ENCODE results near the gene CDH26.
A peak's percentile ranks its signal among the peaks of the same experiment; 100 is the strongest.

Gene CDH26

GRCh38 chr20:60049601-60050000 is 91.4 kb downstream of the CDH26 start:
- DNase-seq = no peak

DNA sequence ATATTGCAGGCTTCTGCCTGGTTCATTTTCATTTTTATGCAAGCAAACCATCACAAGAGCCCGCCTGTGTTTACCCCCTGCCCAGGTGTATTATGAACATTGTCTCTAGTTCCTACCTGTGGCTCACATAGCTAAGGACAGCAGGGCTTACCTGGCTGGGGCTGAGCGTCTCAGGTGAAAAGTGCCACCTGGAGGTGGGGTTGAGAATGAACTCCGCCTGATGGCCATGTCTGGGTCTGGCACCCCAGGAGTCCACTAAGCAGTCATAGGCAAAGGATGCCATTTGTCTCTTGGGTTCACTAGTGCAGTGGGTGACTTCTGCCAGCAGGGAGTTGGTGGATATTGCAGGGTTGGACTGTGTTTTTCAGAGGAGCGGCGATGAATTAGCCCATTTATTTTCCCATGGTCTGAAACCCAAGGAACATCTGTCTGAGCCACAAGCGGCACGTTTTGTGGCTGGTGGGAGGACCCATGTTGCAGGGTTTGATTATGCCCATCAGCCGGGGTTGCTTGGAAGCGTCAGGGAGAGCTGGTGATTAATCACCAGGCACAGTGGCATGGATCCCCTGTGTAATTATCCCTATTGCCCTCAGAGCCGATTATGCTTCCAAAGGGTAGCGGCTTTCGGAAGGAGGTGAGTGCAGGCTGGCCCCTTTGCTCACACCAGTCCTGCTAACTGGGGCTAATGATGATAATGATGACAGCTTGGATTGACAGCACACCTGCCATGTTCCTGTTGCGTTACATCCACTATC is 92.1 kb downstream of the CDH26 start:
- DNase-seq = no peak

DNA sequence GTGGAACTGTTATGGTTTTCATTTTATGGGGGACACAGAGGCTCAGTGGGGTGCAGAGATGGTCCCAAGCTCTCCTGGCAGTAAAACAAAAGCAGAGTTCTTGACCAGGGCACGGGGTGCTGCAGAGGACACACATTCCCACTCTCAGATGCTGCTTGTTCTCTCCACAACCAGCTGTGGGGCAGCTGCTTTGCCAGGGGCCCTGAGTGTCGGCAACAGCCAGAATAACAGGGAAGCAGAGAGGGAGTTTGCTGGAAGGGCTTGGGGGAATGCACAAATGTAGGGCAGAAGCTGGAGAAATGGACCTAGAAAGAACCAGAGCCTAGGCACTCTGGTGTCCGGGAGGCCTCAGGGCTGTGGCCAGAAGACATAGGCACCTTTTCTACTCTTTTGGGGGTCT is 93.7 kb downstream of the CDH26 start:
- no peak for DNase-seq

GRCh38 chr20:60052322-60052721 is 94.1 kb downstream of the CDH26 start:
- peak; percentile 47 for DNase-seq

DNA sequence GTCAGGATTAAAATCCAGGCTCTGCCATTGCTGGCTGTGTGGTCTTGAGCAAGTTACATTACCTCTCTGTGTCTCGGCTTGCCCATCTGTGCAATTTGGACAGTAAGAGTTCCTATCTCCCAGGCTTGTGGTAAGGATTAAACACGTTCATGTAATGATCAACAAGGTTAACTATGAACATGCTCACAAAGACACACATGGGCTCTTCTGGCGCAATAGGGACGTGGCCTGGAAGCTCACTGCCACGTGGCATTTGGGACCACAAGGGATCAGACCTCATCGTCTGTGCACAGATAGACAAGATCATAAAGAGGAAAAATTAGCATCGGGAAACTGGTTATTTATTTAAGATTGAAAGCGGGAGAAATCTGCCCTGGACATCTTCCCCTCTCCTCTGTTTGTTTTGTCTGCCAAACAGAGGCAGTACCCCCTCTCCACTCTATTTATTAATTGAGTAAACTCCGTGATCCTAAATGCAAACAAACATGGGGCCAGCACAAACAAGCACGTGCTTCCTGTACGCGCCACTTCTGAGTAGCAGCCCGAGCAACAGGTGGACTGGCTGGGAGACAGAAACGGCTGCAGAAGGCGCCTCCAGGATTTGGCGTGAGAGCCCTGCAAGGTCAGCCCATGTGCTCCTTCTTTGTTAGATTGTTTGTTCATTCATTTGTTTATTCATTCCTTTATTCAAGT is 95.0 kb downstream of the CDH26 start:
- DNase-seq = no peak

DNA sequence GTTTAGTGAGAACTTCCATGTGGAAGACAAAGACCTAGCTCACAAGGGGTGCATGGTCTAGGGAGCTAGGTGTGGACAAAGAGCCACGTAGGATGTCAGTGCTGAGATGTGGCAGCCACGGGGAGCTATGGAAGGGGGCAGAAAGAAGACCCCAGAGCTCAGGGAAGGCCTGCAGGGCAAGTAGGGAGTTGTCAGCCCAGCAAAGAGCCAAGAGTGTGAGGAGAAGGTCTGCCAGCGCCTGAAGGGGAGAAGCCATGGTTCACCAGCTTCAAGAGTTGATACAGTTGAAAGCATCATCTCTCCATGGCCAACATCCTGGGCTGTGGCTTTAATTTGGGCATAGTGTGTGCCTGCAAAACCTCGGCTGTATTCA is 95.6 kb downstream of the CDH26 start:
- no peak for DNase-seq

- DNase-seq = peak; percentile 79
These were observed 96.8 kb downstream of the CDH26 start for GRCh38 chr20:60054716-60055634.

DNA sequence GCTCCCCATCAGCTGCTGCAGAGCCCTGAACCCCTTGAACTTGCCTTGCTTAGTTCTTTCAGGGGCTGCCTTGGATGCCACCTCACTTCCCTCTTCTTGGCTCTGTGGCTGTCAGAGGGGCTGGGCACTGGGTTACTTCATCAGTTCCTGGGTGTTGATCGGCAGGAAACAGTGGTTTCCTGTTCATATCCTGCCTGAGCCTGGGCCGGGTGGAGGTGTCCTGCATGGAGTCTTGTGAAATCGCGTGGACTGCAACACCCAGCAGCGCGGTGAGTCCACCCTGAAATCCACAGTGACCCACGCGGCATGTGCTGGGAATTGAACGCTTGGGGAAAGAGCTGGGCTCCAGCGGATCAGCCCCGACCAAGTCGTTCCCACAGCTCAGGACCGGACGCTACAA is 97.5 kb downstream of the CDH26 start:
- DNase-seq = peak; percentile 86

DNA sequence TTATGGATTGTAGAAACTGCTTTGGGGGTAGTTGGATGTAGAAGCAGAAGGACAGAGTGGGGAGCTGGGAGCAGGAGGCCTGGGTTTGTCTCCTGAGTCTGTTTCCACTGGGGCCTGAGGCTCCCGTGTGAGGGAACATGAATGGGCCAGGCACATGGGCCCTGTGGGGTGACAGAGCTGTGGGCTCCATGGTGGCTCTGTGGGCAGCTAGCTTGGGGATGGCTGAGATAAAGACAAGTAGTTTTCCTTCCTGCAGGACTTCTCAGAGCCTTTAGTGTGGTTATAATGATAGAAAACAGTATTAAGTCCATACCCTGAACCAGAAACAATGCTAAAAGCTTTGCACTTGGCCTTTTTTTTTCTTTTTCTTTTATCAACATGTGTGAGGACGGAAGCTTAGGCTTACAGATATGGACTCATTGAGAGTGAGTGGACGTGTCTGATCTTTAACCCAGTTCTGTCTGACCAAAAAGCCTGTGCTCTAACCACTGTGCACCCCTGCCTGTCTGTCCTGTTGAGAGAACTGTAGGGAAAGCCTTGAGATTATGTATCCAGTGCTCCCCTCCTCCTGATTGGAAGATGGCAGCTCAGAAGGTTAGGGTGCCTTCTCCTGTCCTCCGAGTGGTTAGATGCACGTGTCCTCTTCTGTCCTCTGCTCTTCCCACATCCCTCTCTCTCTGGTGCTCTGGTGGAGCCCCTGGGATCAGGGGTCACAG is 98.3 kb downstream of the CDH26 start:
- peak; percentile 73 for DNase-seq

- DNase-seq = peak; percentile 95
These were observed 99.1 kb downstream of the CDH26 start for GRCh38 chr20:60057123-60057865.

DNA sequence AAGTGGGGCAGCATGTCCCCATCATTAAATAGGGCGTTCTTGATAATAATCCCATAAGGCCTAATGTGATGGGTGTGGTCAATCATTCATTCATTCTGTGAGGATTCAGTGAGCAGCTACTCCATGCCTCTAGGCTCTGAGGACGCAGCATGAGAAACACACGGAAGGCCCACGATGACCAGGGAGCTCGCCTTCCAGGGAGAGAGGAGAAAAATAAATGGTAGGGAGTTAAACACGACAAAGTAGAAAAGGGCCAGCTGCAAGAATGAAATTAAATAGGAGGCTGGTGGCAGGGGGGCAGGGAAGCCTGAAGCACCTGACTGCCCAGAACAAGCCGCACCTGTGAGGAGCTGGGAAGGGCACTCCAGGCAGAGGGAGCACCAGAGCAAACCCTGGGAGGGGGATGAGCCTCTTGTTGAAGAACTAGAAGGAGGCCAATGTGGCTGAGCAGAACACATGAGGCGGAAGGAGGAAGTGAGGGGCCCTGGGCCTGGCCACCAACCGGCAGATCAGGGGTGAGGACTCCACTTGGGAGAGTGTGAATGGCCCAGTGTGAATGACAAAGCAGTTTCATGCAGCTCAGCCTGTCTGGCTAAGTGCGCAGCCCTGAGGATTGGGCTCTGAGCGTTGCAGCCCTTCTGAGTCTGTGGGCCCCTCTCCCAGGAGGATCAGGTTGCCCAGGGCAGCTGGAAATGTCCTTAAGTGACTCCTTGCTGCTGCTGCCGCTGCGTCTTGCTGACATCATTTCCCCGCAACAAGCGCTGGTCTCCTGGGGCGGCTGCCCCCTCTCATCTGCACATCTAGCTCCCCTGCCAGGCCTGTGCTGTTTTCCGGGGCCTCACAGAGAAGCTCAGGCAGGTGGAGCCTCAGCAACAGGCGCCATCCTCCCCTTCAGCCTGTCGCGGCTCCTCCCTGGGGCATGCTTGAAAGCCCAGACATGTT is 99.9 kb downstream of the CDH26 start:
- DNase-seq = peak; percentile 92

DNA sequence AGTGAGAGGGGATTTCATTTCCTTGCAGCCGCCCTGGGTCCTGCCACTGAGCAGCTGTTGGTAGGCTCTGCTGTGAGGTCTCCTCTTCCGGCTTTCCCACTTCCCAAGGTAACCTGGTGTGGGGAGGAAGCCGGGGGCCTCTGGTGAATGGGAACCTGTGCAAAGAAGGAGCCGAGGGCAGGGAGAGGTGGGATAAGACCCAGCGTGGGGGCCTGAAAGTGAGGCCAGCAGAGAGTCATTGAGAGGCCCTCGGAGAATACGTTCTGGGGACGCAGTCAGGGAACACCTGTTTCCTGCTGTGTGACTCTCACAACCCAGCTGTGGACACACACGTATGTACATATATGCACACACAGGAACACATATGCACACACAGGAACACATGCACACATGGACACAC is 100.7 kb downstream of the CDH26 start:
- peak; percentile 26 for DNase-seq

GRCh38 chr20:60060006-60060557 is 101.9 kb downstream of the CDH26 start:
- no peak for DNase-seq

GRCh38 chr20:60060593-60060992 is 102.4 kb downstream of the CDH26 start:
- no peak for DNase-seq

DNA sequence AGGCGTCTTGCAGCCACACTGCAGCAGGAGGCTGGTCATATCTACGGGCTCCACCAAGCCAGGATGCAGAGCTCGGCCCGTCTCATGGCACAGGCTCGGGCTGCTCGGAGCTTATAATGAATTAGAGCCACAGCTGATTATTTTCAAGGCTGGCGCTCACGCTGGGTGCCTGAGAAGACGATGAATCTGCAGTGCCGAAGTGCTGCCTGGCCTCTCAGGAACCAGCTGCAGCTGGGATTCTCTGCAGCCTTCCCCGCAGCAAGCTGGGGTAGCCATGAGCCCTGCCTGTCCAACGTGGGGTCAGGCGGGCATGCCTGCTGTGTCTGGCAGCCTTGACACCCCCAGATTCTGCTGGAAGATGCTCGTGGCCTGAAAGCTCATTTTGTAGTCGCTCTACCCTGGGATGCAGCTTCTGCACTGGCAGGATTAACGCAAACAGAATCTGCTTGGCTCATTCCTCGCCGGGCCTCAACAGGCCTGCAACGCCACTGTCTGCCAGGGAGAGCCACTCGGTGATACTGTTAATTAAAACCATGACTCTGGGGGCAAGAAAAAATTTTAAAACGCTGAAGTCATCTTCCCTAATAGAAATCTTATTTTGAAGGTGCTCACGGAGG is 104.3 kb downstream of the CDH26 start:
- DNase-seq = no peak

- DNase-seq = no peak
These were observed 104.8 kb downstream of the CDH26 start for GRCh38 chr20:60063048-60063451.

DNA sequence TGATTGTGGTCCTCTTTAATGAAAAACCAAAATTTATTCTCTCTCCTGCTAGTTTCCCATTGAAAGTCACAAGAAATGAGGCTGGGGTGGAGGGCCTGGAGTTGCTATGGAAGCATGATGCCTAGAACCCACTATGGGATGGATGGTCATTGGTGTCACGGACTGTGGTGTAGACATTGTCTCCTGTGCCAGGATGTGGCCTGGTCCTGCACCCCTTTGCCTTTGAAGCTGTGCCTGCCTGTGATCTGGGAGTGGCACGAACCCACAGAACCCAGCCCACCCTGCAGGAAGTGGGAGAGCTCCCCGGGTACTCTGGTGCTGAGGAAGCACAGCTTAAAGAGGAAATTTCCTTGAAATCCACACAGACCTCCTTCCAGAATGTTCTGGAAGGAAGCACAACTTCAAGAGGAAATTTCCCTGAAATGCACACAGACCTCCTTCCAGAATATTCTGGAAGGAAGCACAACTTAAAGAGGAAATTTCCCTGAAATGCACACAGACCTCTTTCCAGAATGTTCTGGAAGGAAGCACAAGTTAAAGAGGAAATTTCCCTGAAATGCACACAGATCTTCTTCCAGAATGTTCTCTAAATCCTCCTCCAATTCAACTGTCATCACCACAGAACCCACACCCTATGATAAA is 105.6 kb downstream of the CDH26 start:
- DNase-seq = no peak

All from hematopoietic multipotent progenitor cell treated with erythropoietin and hydrocortisone succinate and interleukin-3 and kit ligand, for 6 days (in vitro differentiated cells).